PC-3 (cell line): Measurements from ENCODE around the gene MCF2L2. TPM values are rescaled to one million over a fixed set of nuclear protein-coding genes. Genes with fewer than 3 reads are reported as not detected.

ENCODE experiments used
- ATAC-seq: fragments of 200-7000 bp; cut with Tn5 transposase; 2 replicates; pipeline ENCODE4 v1.9.1; 2020; ENCODE audit warnings: mild to moderate bottlenecking, moderate library complexity
- BruUV-seq: library from RNA; stranded (reverse); fragments of 400-500 nt; replicated peaks from 2 replicates; lab custom pipeline; 2021; lab: Mats Ljungman, UMichigan
- CTCF ChIA-PET: fragments of 300-600 bp; sonication (Branson Sonifier 250); formaldehyde crosslinking; loops from one replicate; lab custom pipeline; 2022; ENCODE audit warnings: antibody characterized with exemption; lab: Charles Lee
- POLR2A ChIA-PET: fragments of 300-600 bp; sonication (Branson Sonifier 250); formaldehyde crosslinking; loops from one replicate; lab custom pipeline; 2022; ENCODE audit warnings: antibody characterized with exemption; ENCODE audit not compliant: unreplicated experiment; lab: Charles Lee
- DNase-seq: peaks from one replicate; pipeline ENCODE4 v3.0.0-alpha.2; 2015
- H2AFZ ChIP-seq: fragments of 300-600 bp; sonication (generic); 2 replicates; pipeline ENCODE4 v1.6.0; 2016; ENCODE audit warnings: antibody characterized with exemption, low read length
- H3F3A ChIP-seq: fragments of 300-600 bp; sonication (generic); one replicate; pipeline ENCODE4 v1.6.0; 2017; ENCODE audit warnings: antibody characterized with exemption, low read length, control low read depth, mild to moderate bottlenecking; ENCODE audit not compliant: unreplicated experiment
- H3K27ac ChIP-seq: fragments of 300-600 bp; sonication (generic); 2 replicates; pipeline ENCODE4 v1.5.1; 2016; ENCODE audit warnings: mild to moderate bottlenecking, low read length
- H3K27me3 ChIP-seq: fragments of 300-600 bp; sonication (generic); 2 replicates; pipeline ENCODE4 v1.6.1; 2016; ENCODE audit warnings: low read length, mixed read lengths
- H3K36me3 ChIP-seq: fragments of 300-600 bp; sonication (generic); 2 replicates; pipeline ENCODE4 v1.6.1; 2016; ENCODE audit warnings: low read depth, mixed run types, low read length, mixed read lengths
- H3K4me1 ChIP-seq: fragments of 300-600 bp; sonication (generic); 2 replicates; pipeline ENCODE4 v1.5.1; 2016; ENCODE audit warnings: low read length; ENCODE audit not compliant: insufficient read depth
- H3K4me2 ChIP-seq: fragments of 300-600 bp; sonication (generic); 2 replicates; pipeline ENCODE4 v1.6.0; 2016; ENCODE audit warnings: low read length
- H3K4me3 ChIP-seq: fragments of 300-600 bp; sonication (generic); 2 replicates; pipeline ENCODE4 v1.5.1; 2016; ENCODE audit warnings: mild to moderate bottlenecking, low read length, mixed read lengths
- H3K79me2 ChIP-seq: fragments of 300-600 bp; sonication (generic); 2 replicates; pipeline ENCODE4 v1.6.1; 2017; ENCODE audit warnings: low read length, mixed read lengths
- H3K9ac ChIP-seq: fragments of 300-600 bp; sonication (generic); 2 replicates; pipeline ENCODE4 v1.6.0; 2016; ENCODE audit warnings: mild to moderate bottlenecking, low read length
- H3K9me2 ChIP-seq: fragments of 300-600 bp; sonication (generic); replicated peaks from 2 replicates; pipeline ENCODE4 v1.6.1; 2016; ENCODE audit warnings: mixed run types, low read length, mixed read lengths
- H3K9me3 ChIP-seq: fragments of 300-600 bp; sonication (generic); 2 replicates; pipeline ENCODE4 v1.6.1; 2016; ENCODE audit warnings: low read length, mixed read lengths
- H4K20me1 ChIP-seq: fragments of 300-600 bp; sonication (generic); 2 replicates; pipeline ENCODE4 v1.6.1; 2016; ENCODE audit warnings: low read length, mixed read lengths
- CTCF ChIP-seq: fragments of 300-600 bp; sonication (generic); conservative IDR thresholded peaks from 2 replicates; pipeline ENCODE4 v1.5.1; 2017; ENCODE audit warnings: antibody characterized with exemption, low read depth, mild to moderate bottlenecking, low read length
- EZH2 ChIP-seq: fragments of 300-600 bp; sonication (generic); IDR thresholded peaks from one replicate; pipeline ENCODE4 v1.6.1; 2017; ENCODE audit warnings: antibody characterized with exemption, mild to moderate bottlenecking, low read length; ENCODE audit not compliant: unreplicated experiment
- EZH2phosphoT487 ChIP-seq: fragments of 300-600 bp; sonication (generic); IDR thresholded peaks from 2 replicates; pipeline ENCODE4 v1.6.1; 2018; ENCODE audit warnings: mild to moderate bottlenecking, antibody characterized with exemption, low read length, borderline replicate concordance
- intact Hi-C: fragments of 100-400 bp; cut with micrococcal nuclease; formaldehyde crosslinking; loops from 2 replicates; pipeline ENCODE4 v1.9.0; 2023
- total RNA-seq: library from RNA; depleted of rRNA; stranded (reverse); fragments of >200 nt; gene quantifications from 2 replicates; pipeline ENCODE4 v1.2.3, GENCODE V29; 2014

The MCF2L2 gene
- total RNA-seq, 1 experiment from 2014 or later: 3.6 TPM

- TSS peak; percentile 2 for BruUV-seq
- peak; percentile 45 for ATAC-seq
These were observed 158.1 kb downstream of the MCF2L2 start for GRCh38 chr3:183270344-183270743.

DNA sequence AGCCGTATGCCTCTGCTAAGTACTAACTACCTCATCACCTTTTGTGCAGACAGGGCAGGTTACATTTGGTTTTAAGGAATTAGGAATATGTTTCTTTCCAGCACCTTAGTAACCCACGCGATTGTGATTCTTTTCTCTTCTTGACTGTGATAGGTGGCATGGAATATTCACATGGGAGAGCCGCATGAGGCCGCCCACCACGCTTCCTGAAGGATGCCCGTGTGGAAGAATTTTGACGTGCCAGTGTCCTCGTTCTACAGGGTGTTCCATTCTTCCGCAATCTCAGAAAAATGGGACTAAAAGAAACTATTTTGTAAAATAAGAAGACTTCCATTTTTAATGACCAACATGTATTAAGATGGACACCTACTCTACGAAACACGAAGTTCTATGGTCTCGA lies 159.1 kb downstream of the MCF2L2 start:
- Histone ChIP-seq H3K9ac (no peak overlapping the region), H3K79me2 (peaks cover 93% of the 10 kb centered on the region), H3K9me2 (no peaks in the 10 kb centered on the region), H3K9me3 (no peaks in the 10 kb centered on the region), H3K36me3 (peaks cover 31% of the 10 kb centered on the region), H3K4me2 (no peak overlapping the region), H3K4me3 (no peak overlapping the region), H2AFZ (no peak overlapping the region), H3K4me1 (peaks cover 73% of the 10 kb centered on the region), H4K20me1 (no peaks in the 10 kb centered on the region), H3K27me3 (no peaks in the 10 kb centered on the region), H3K27ac (peak overlapping the region; percentile 63), H3F3A (peaks cover 5% of the 10 kb centered on the region)
- BruUV-seq: no TSS peak
- ChIA-PET CTCF (no interaction called here), POLR2A (no interaction called here)
- TF ChIP-seq CTCF (no peak), EZH2phosphoT487 (no peak), EZH2 (no peak)
- intact Hi-C loops: no loop called here
- no peak for ATAC-seq
- no peak for DNase-seq

More at GRCh38 chr3:183270344-183270743, 158.1 kb downstream of the MCF2L2 start:
- H3F3A ChIP-seq: peaks cover 10% of the 10 kb centered on the region
- no peak overlapping the region for H2AFZ ChIP-seq
- TF ChIP-seq CTCF (no peak), EZH2 (no peak), EZH2phosphoT487 (no peak)
- peak overlapping the region; percentile 3; the same call in 1 of the 2 replicates for H3K9ac ChIP-seq
- CTCF ChIA-PET: no interaction called here
- 0 out of 2 replicates have a peak overlapping the region, but pooled peaks have one; percentile 3 for H3K4me2 ChIP-seq
- no peaks in the 10 kb centered on the region for H3K9me2 ChIP-seq
- H3K27me3 ChIP-seq: no peaks in the 10 kb centered on the region
- peaks cover 83% of the 10 kb centered on the region for H3K79me2 ChIP-seq
- DNase-seq: peak; percentile 67
- POLR2A ChIA-PET: no interaction called here
- intact Hi-C loops: loop anchor here (5.0 kb wide), 1 partner anchor 148 kb away; no protein-coding TSS in a partner anchor
- H3K4me1 ChIP-seq: peaks cover 73% of the 10 kb centered on the region
- peaks cover 31% of the 10 kb centered on the region for H3K36me3 ChIP-seq
- no peak overlapping the region for H3K4me3 ChIP-seq
- H4K20me1 ChIP-seq: no peaks in the 10 kb centered on the region
- peak overlapping the region; percentile 63 for H3K27ac ChIP-seq
- no peaks in the 10 kb centered on the region for H3K9me3 ChIP-seq

- no TSS peak for BruUV-seq
- TF ChIP-seq EZH2 (no peak), EZH2phosphoT487 (no peak), CTCF (no peak)
- no peak for DNase-seq
- H3F3A ChIP-seq: peaks cover 3% of the 10 kb centered on the region
- H3K4me2 ChIP-seq: peak overlapping the region; percentile 11; the same call in 1 of the 2 replicates
- no peak overlapping the region for H2AFZ ChIP-seq
- H3K9ac ChIP-seq: no peak overlapping the region
- peaks cover 98% of the 10 kb centered on the region for H3K79me2 ChIP-seq
- H3K4me1 ChIP-seq: peaks cover 73% of the 10 kb centered on the region
- intact Hi-C loops: no loop called here
- H4K20me1 ChIP-seq: no peaks in the 10 kb centered on the region
- no peaks in the 10 kb centered on the region for H3K9me2 ChIP-seq
- POLR2A ChIA-PET: no interaction called here
- no peaks in the 10 kb centered on the region for H3K9me3 ChIP-seq
- peaks cover 31% of the 10 kb centered on the region for H3K36me3 ChIP-seq
- H3K27ac ChIP-seq: no peak overlapping the region
- H3K4me3 ChIP-seq: no peak overlapping the region
- CTCF ChIA-PET: no interaction called here
- ATAC-seq: no peak
- no peaks in the 10 kb centered on the region for H3K27me3 ChIP-seq
These were observed 160.1 kb downstream of the MCF2L2 start for GRCh38 chr3:183268366-183268765.
